ENCODE data around the gene ITGB3.
A peak's percentile ranks its signal among the peaks of the same experiment; 100 is the strongest.

ITGB3 gene

GRCh38 chr17:47304186-47304585, 50.6 kb downstream of the ITGB3 start:
- DNase-seq, result no peak

GRCh38 chr17:47305302-47305923, 51.8 kb downstream of the ITGB3 start:
- DNase-seq, result no peak

GRCh38 chr17:47310186-47310733, 56.6 kb downstream of the ITGB3 start:
- no peak for DNase-seq

GRCh38 chr17:47311420-47311819, 57.8 kb downstream of the ITGB3 start:
- no peak for DNase-seq

- DNase-seq, result peak in 1 of 2 experiments; percentile 20
Measured at GRCh38 chr17:47315451-47316266, 62.0 kb downstream of the ITGB3 start.

- DNase-seq, result no peak
Measured at GRCh38 chr17:47316311-47316710, 62.7 kb downstream of the ITGB3 start.

- no peak for DNase-seq
Measured at GRCh38 chr17:47317119-47317518, 63.5 kb downstream of the ITGB3 start.

GRCh38 chr17:47318197-47318918, 64.7 kb downstream of the ITGB3 start:
- no peak for DNase-seq

GRCh38 chr17:47320879-47321502, 67.4 kb downstream of the ITGB3 start:
- no peak for DNase-seq

GRCh38 chr17:47323382-47324223, 70.0 kb downstream of the ITGB3 start, which contains the start of gene EFCAB13:
EFCAB13 (plus strand) TSS chr17:47323955; CDS start chr17:47328354, 4,399 bp downstream.
- DNase-seq, result peak; percentile 74 to 81

GRCh38 chr17:47324224-47325020, 70.8 kb downstream of the ITGB3 start:
- DNase-seq, result peak; percentile 49 to 57

GRCh38 chr17:47325176-47325575, 71.5 kb downstream of the ITGB3 start:
- no peak for DNase-seq

GRCh38 chr17:47330548-47330947, 76.9 kb downstream of the ITGB3 start:
- no peak for DNase-seq

- DNase-seq, result no peak
Measured at GRCh38 chr17:47332287-47332686, 78.7 kb downstream of the ITGB3 start.

GRCh38 chr17:47335101-47335936, 81.7 kb downstream of the ITGB3 start:
- DNase-seq, result no peak

GRCh38 chr17:47338026-47338425, 84.4 kb downstream of the ITGB3 start:
- DNase-seq, result no peak

- DNase-seq, result no peak
Measured at GRCh38 chr17:47352848-47353247, 99.2 kb downstream of the ITGB3 start.

GRCh38 chr17:47358652-47359051, 105.0 kb downstream of the ITGB3 start:
- DNase-seq, result no peak

Measured in activated CD4-positive, alpha-beta T cell treated with anti-CD3 and anti-CD28 coated beads, Interleukin-2, amount 50 U/mL, for 48 hours (primary cell).